Ishikawa (cell line): ENCODE data around the gene CSTF2T.

ENCODE experiments used
- EGR1 ChIP-seq: IDR thresholded peaks from 2 replicates; pipeline ENCODE4 v1.6.1; 2012
- EP300 ChIP-seq: IDR thresholded peaks from 2 replicates; pipeline ENCODE4 v1.6.1; 2012; ENCODE audit warnings: borderline replicate concordance
- TAF1 ChIP-seq: IDR thresholded peaks from 2 replicates; pipeline ENCODE4 v1.6.1; 2012; ENCODE audit warnings: low read depth, mild to moderate bottlenecking
- TF ChIP-seq, protein P1 (sequence below): IDR thresholded peaks from 2 replicates; pipeline ENCODE4 v1.6.1; 2012

DNA sequence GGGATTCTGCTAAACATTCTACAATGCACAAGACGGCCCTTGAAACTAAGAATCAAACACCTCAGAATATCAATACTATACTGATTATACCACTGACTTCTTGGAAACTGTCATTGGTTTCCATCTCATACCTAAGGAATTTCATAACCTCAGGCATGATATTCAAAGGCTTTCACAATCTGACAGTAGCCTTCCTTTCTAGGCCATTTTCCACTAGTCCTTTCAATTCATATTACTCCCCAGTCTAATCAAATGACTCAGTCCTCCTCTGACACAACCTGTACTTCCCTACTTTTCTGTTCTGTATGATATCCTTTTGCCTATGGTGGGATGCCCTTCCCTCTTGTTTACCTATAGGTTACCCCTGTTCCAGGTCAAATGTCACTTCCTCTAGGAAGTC lies 48.3 kb downstream of the CSTF2T start:
- no peak for TF ChIP-seq TAF1
- TF ChIP-seq EGR1: no peak
- TF ChIP-seq, protein P1, sequence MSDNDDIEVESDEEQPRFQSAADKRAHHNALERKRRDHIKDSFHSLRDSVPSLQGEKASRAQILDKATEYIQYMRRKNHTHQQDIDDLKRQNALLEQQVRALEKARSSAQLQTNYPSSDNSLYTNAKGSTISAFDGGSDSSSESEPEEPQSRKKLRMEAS: no peak
- no peak for TF ChIP-seq EP300
